Retinal pigment epithelial cell (primary cell): ENCODE results near the gene ANKS4B.
"Not testable (repeated sequence)": the region's sequence is repeated elsewhere in the genome, so short reads cannot be mapped to it uniquely, and the experiment has no call there.

Experiments
- DNase-seq: peaks from one replicate; pipeline ENCODE4 v3.0.0-alpha.2; 2010; ENCODE audit warnings: low read depth
- H3K4me3 ChIP-seq: 2 replicates; pipeline ENCODE4 v1.5.1; 2011; ENCODE audit warnings: mild to moderate bottlenecking, low read length, control low read depth, moderate library complexity
- CTCF ChIP-seq: conservative IDR thresholded peaks from 2 replicates; pipeline ENCODE4 v1.5.1; 2011; ENCODE audit warnings: low read depth, low read length, control low read depth, inconsistent platforms

The ANKS4B gene

GRCh38 chr16:21190599-21190998 lies 42.9 kb upstream of the ANKS4B start:
- no peak for TF ChIP-seq CTCF
- H3K4me3 ChIP-seq = no peak overlapping the region
- DNase-seq = no peak

- no peak overlapping the region for H3K4me3 ChIP-seq
These were observed 40.5 kb upstream of the ANKS4B start for GRCh38 chr16:21192991-21193390.

DNA sequence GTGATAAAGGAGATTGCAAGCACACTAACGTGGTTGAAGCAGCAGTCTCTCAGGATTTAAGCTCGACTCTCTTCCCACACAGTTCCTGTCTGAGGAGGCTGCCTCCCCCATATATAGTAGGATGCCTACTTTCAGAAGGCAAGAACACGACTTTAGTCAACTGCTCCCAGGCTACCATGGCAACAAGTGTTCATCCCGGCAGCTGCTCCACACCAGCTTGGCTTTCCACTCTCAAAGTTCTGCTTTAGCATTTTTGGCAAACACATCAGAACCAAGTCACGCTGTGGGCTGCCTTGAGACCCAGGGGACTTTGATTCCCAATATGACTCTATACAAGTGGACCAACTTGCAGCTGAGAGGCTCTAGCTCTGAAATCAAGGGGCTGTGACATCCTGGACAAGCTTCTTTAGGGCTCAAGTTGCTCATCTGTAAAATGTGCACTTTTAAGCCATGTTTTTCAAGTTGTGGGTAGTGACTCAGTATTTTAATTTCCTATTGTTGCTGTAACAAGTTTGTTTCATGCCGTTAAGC lies 38.7 kb upstream of the ANKS4B start:
- no peak for TF ChIP-seq CTCF
- H3K4me3 ChIP-seq = no peak overlapping the region
- no peak for DNase-seq

More at GRCh38 chr16:21192991-21193390, 40.5 kb upstream of the ANKS4B start:
- TF ChIP-seq CTCF = no peak
- DNase-seq = no peak

- H3K4me3 ChIP-seq, DNase-seq: not testable (repeated sequence)
These were observed 38.2 kb upstream of the ANKS4B start for GRCh38 chr16:21195330-21195729.

DNA sequence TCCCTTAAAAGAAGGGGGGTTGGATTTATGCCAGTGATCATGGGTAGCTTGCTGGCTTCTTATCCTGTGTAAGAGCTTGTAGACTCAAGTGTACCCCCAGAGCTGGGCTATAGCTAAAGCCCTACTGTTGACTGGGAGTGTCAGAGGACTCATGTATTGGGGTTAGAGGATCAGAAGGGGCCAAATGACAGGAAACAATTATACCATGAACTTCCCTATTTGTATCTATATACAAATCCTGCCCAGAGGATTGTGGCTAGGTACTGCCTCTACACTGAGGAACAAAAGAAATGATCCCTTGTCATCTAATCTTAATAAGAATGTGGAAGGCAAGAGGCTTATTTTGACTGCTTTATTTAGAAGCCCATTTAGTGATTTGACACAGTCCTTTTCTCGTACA lies 36.4 kb upstream of the ANKS4B start:
- no peak overlapping the region for H3K4me3 ChIP-seq
- DNase-seq = no peak
- TF ChIP-seq CTCF = no peak

- no peak for DNase-seq
- H3K4me3 ChIP-seq = no peak overlapping the region
- no peak for TF ChIP-seq CTCF
These were observed 35.9 kb upstream of the ANKS4B start for GRCh38 chr16:21197621-21198020.

GRCh38 chr16:21199607-21200218 lies 33.8 kb upstream of the ANKS4B start:
- H3K4me3 ChIP-seq = no peak overlapping the region
- DNase-seq = no peak
- no peak for TF ChIP-seq CTCF
